ENCODE data around the gene ASMT.
A peak's percentile ranks its signal among the peaks of the same experiment; 100 is the strongest.
"Not testable (repeated sequence)": the region's sequence is repeated elsewhere in the genome, so short reads cannot be mapped to it uniquely, and the experiment has no call there.

Gene ASMT

GRCh38 chrX:1598021-1598875, 16.6 kb upstream of the ASMT start:
- DNase-seq: no peak

- DNase-seq: no peak
Observed at GRCh38 chrX:1598876-1599790, 15.7 kb upstream of the ASMT start.

GRCh38 chrX:1599791-1600405, 15.0 kb upstream of the ASMT start:
- no peak for DNase-seq

GRCh38 chrX:1600406-1601050, 14.3 kb upstream of the ASMT start:
- DNase-seq: no peak

- DNase-seq: no peak
Observed at GRCh38 chrX:1601051-1601767, 13.7 kb upstream of the ASMT start.

- no peak for DNase-seq
Observed at GRCh38 chrX:1601768-1602085, 13.1 kb upstream of the ASMT start.

GRCh38 chrX:1602299-1602698, 12.6 kb upstream of the ASMT start:
- no peak for DNase-seq

GRCh38 chrX:1606496-1606895, 8.4 kb upstream of the ASMT start:
- no peak for DNase-seq

- DNase-seq: no peak
Observed at GRCh38 chrX:1609311-1609710, 5.5 kb upstream of the ASMT start.

- no peak for DNase-seq
Observed at GRCh38 chrX:1609762-1610161, 5.1 kb upstream of the ASMT start.

- no peak for DNase-seq
Observed at GRCh38 chrX:1610166-1610565, 4.7 kb upstream of the ASMT start.

GRCh38 chrX:1610736-1611135, 4.1 kb upstream of the ASMT start:
- DNase-seq: no peak

- DNase-seq: no peak
Observed at GRCh38 chrX:1612641-1613286, 2.1 kb upstream of the ASMT start.

GRCh38 chrX:1618689-1619088, 3.8 kb downstream of the ASMT start:
- DNase-seq: no peak

GRCh38 chrX:1623691-1624090, 8.8 kb downstream of the ASMT start:
- DNase-seq: no peak

GRCh38 chrX:1624158-1624860, 9.4 kb downstream of the ASMT start:
- DNase-seq: not testable (repeated sequence)

- not testable (repeated sequence) for DNase-seq
Observed at GRCh38 chrX:1624861-1625215, 10.0 kb downstream of the ASMT start.

GRCh38 chrX:1629244-1629643, 14.4 kb downstream of the ASMT start:
- DNase-seq: no peak

GRCh38 chrX:1646009-1646408, 31.1 kb downstream of the ASMT start:
- DNase-seq: no peak

GRCh38 chrX:1649621-1650020, 34.8 kb downstream of the ASMT start:
- peak; percentile 19 for DNase-seq
